Suprapubic skin (tissue), 4 donors: ENCODE results near the gene LHX5.

Experiments used
- EP300 ChIP-seq: sonication (generic); formaldehyde crosslinking; IDR thresholded peaks from one replicate; pipeline ENCODE4 v1.6.1; 2017; ENCODE audit warnings: antibody characterized with exemption
- POLR2A ChIP-seq, 2 donors: fragments of 450-650 bp; IDR thresholded peaks; one replicate each; pipeline ENCODE4 v1.6.1; 2017; ENCODE audit warnings: antibody characterized with exemption in 2 of 2, mild to moderate bottlenecking in 2 of 2, moderate library complexity in 2 of 2
- POLR2AphosphoS5 ChIP-seq, 3 donors: sonication (generic); formaldehyde crosslinking; IDR thresholded peaks; one replicate each; pipeline ENCODE4 v1.6.1; 2017; ENCODE audit warnings: antibody characterized with exemption in 3 of 3
- TF ChIP-seq, protein P1 (sequence below), 2 donors: fragments of 200-600 bp in 1 of 2; fragments of 450-650 bp in 1 of 2; sonication (generic) in 1 of 2; IDR thresholded peaks; one replicate each; pipeline ENCODE4 v1.5.1; 2016 to 2019; ENCODE audit warnings: antibody characterized with exemption in 2 of 2, mild to moderate bottlenecking in 1 of 2, moderate library complexity in 1 of 2

DNA sequence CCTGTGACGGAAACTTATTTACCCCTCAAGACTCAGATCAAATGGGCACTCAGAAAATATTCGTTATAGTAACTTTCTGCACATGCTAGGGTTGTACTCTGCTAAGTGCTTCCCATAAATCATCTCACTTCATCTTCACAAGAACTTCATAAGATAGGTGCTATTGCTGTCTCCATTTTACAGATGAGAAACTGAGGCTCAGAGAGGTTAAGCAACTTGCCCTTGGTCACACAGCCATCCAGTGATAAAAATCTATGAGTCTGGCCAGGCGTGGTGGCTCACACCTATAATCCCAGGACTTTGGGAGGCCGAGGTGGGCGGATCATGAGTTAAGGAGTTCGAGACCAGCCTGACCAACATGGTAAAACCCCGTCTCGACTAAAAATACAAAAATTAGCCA is 33.2 kb upstream of the LHX5 start:
- TF ChIP-seq, protein P1, sequence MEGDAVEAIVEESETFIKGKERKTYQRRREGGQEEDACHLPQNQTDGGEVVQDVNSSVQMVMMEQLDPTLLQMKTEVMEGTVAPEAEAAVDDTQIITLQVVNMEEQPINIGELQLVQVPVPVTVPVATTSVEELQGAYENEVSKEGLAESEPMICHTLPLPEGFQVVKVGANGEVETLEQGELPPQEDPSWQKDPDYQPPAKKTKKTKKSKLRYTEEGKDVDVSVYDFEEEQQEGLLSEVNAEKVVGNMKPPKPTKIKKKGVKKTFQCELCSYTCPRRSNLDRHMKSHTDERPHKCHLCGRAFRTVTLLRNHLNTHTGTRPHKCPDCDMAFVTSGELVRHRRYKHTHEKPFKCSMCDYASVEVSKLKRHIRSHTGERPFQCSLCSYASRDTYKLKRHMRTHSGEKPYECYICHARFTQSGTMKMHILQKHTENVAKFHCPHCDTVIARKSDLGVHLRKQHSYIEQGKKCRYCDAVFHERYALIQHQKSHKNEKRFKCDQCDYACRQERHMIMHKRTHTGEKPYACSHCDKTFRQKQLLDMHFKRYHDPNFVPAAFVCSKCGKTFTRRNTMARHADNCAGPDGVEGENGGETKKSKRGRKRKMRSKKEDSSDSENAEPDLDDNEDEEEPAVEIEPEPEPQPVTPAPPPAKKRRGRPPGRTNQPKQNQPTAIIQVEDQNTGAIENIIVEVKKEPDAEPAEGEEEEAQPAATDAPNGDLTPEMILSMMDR (IDR thresholded peaks at IDR 0.05), result no peak
- TF ChIP-seq POLR2AphosphoS5 (IDR thresholded peaks at IDR 0.05) (no peak), POLR2A (IDR thresholded peaks at IDR 0.05) (no peak), EP300 (no peak)
